Activated CD8-positive, alpha-beta memory T cell treated with anti-CD3 and anti-CD28 coated beads, Interleukin-2, amount 50 U/mL, for 24 hours (primary cell): ENCODE results near the gene SUPT6H.

Experiments
- DNase-seq: peaks from one replicate; pipeline ENCODE4 v3.0.0-alpha.2; 2020; ENCODE audit errors: extremely low read depth

Gene SUPT6H

GRCh38 chr17:28750178-28751047, 88.4 kb downstream of the SUPT6H start:
- DNase-seq = peak; percentile 75

GRCh38 chr17:28751600-28752366, 89.8 kb downstream of the SUPT6H start:
- DNase-seq = no peak
